ENCODE data around the gene PLK3.
A peak's percentile ranks its signal among the peaks of the same experiment; 100 is the strongest.
"Not testable (repeated sequence)": the region's sequence is repeated elsewhere in the genome, so short reads cannot be mapped to it uniquely, and the experiment has no call there.

The PLK3 gene

GRCh38 chr1:44792736-44793502 lies 7.3 kb upstream of the PLK3 start:
- H3K79me2 ChIP-seq (ENCODE audit: low read length) = no peaks in the 10 kb centered on the region
- H3K9me2 ChIP-seq (replicated peaks; ENCODE audit: insufficient read depth, low read length) = no peaks in the 10 kb centered on the region
- no peaks in the 10 kb centered on the region for H3K36me3 ChIP-seq (replicated peaks; ENCODE audit: insufficient read depth, low read length)
- no peaks in the 10 kb centered on the region for H3F3A ChIP-seq (ENCODE audit: insufficient read depth, low read length)
- H3K9ac ChIP-seq (ENCODE audit: low read length) = no peak overlapping the region
- no peaks in the 10 kb centered on the region for H3K4me1 ChIP-seq (ENCODE audit: low read length)
- H2AFZ ChIP-seq (ENCODE audit: low read length) = no peak overlapping the region
- H3K27ac ChIP-seq (ENCODE audit: low read length) = no peak overlapping the region
- H4K20me1 ChIP-seq (ENCODE audit: insufficient read depth, low read length) = no peaks in the 10 kb centered on the region
- no peaks in the 10 kb centered on the region for H3K9me3 ChIP-seq (replicated peaks; ENCODE audit: insufficient read depth, low read length)
- no peak overlapping the region for H3K4me3 ChIP-seq (ENCODE audit: low read length)
- no peaks in the 10 kb centered on the region for H3K27me3 ChIP-seq (replicated peaks; ENCODE audit: insufficient read depth, low read length)
- H3K4me2 ChIP-seq (ENCODE audit: low read depth, low read length) = no peak overlapping the region
- DNase-seq = no peak
- TF ChIP-seq EZH2 (optimal IDR thresholded peaks at IDR 0.05; ENCODE audit: low read depth, low read length) (no peak), CTCF (IDR thresholded peaks at IDR 0.05; ENCODE audit: low read length) (no peak), EZH2phosphoT487 (IDR thresholded peaks at IDR 0.05; ENCODE audit: low read length) (no peak)

- not testable (repeated sequence) for H3K4me2 ChIP-seq (ENCODE audit: low read depth, low read length); H4K20me1 ChIP-seq (ENCODE audit: insufficient read depth, low read length); H3K9me2 ChIP-seq (replicated peaks; ENCODE audit: insufficient read depth, low read length); H3K4me3 ChIP-seq (ENCODE audit: low read length); H3K36me3 ChIP-seq (replicated peaks; ENCODE audit: insufficient read depth, low read length); H3K27me3 ChIP-seq (replicated peaks; ENCODE audit: insufficient read depth, low read length); H3K9me3 ChIP-seq (replicated peaks; ENCODE audit: insufficient read depth, low read length); H3F3A ChIP-seq (ENCODE audit: insufficient read depth, low read length); DNase-seq; H3K79me2 ChIP-seq (ENCODE audit: low read length); H3K9ac ChIP-seq (ENCODE audit: low read length); H3K4me1 ChIP-seq (ENCODE audit: low read length); H2AFZ ChIP-seq (ENCODE audit: low read length); H3K27ac ChIP-seq (ENCODE audit: low read length)
Measured at GRCh38 chr1:44797886-44798285, 2.3 kb upstream of the PLK3 start.

GRCh38 chr1:44798481-44799365 lies 1.5 kb upstream of the PLK3 start:
- H3K27ac ChIP-seq (ENCODE audit: low read length) = no peak overlapping the region
- H3F3A ChIP-seq (ENCODE audit: insufficient read depth, low read length) = peaks cover 5% of the 10 kb centered on the region; the same call in 1 of the 2 replicates
- no peak overlapping the region for H3K4me2 ChIP-seq (ENCODE audit: low read depth, low read length)
- no peaks in the 10 kb centered on the region for H3K36me3 ChIP-seq (replicated peaks; ENCODE audit: insufficient read depth, low read length)
- H2AFZ ChIP-seq (ENCODE audit: low read length) = peak overlapping the region; percentile 9; the same call in 1 of the 2 replicates
- H3K9ac ChIP-seq (ENCODE audit: low read length) = no peak overlapping the region
- H3K9me2 ChIP-seq (replicated peaks; ENCODE audit: insufficient read depth, low read length) = no peaks in the 10 kb centered on the region
- H3K79me2 ChIP-seq (ENCODE audit: low read length) = peaks cover 5% of the 10 kb centered on the region; the same call in 1 of the 2 replicates
- no peaks in the 10 kb centered on the region for H4K20me1 ChIP-seq (ENCODE audit: insufficient read depth, low read length)
- H3K4me1 ChIP-seq (ENCODE audit: low read length) = peaks cover 4% of the 10 kb centered on the region; the same call in 1 of the 2 replicates
- TF ChIP-seq EZH2 (optimal IDR thresholded peaks at IDR 0.05; ENCODE audit: low read depth, low read length) (no peak), EZH2phosphoT487 (IDR thresholded peaks at IDR 0.05; ENCODE audit: low read length) (no peak), CTCF (IDR thresholded peaks at IDR 0.05; ENCODE audit: low read length) (no peak)
- H3K27me3 ChIP-seq (replicated peaks; ENCODE audit: insufficient read depth, low read length) = no peaks in the 10 kb centered on the region
- DNase-seq = no peak
- no peaks in the 10 kb centered on the region for H3K9me3 ChIP-seq (replicated peaks; ENCODE audit: insufficient read depth, low read length)
- H3K4me3 ChIP-seq (ENCODE audit: low read length) = no peak overlapping the region

All from MM.1S (cell line).